Esophagus muscularis mucosa (tissue), 4 donors: Measurements from ENCODE around the gene TPD52L1.

Source experiments
- EP300 ChIP-seq: sonication (generic); formaldehyde crosslinking; IDR thresholded peaks from one replicate; pipeline ENCODE4 v1.6.1; 2017; ENCODE audit warnings: antibody characterized with exemption
- POLR2A ChIP-seq: fragments of 450-650 bp; IDR thresholded peaks from one replicate; pipeline ENCODE4 v1.6.1; 2017; ENCODE audit warnings: antibody characterized with exemption, moderate library complexity, mild to moderate bottlenecking, low read depth
- POLR2AphosphoS5 ChIP-seq, 2 donors: sonication (generic); formaldehyde crosslinking; IDR thresholded peaks; one replicate each; pipeline ENCODE4 v1.6.1; 2017; ENCODE audit warnings: antibody characterized with exemption in 2 of 2
- TF ChIP-seq, protein P1 (sequence below), 3 experiments: fragments of 200-600 bp in 2 of 3; fragments of 450-650 bp in 1 of 3; sonication (generic) in 2 of 3; IDR thresholded peaks; one replicate each; pipeline ENCODE4 v1.5.1; 2017 to 2019; ENCODE audit warnings: antibody characterized with exemption in 3 of 3, mild to moderate bottlenecking in 2 of 3, moderate library complexity in 1 of 3

GRCh38 chr6:125116170-125116569 is 37.4 kb upstream of the TPD52L1 start:
- TF ChIP-seq, protein P1, sequence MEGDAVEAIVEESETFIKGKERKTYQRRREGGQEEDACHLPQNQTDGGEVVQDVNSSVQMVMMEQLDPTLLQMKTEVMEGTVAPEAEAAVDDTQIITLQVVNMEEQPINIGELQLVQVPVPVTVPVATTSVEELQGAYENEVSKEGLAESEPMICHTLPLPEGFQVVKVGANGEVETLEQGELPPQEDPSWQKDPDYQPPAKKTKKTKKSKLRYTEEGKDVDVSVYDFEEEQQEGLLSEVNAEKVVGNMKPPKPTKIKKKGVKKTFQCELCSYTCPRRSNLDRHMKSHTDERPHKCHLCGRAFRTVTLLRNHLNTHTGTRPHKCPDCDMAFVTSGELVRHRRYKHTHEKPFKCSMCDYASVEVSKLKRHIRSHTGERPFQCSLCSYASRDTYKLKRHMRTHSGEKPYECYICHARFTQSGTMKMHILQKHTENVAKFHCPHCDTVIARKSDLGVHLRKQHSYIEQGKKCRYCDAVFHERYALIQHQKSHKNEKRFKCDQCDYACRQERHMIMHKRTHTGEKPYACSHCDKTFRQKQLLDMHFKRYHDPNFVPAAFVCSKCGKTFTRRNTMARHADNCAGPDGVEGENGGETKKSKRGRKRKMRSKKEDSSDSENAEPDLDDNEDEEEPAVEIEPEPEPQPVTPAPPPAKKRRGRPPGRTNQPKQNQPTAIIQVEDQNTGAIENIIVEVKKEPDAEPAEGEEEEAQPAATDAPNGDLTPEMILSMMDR (IDR thresholded peaks at IDR 0.05): no peak
- TF ChIP-seq POLR2A: no peak
- TF ChIP-seq POLR2AphosphoS5 (IDR thresholded peaks at IDR 0.05): no peak
- TF ChIP-seq EP300: no peak
